DOHH2 (cell line): ENCODE data around the gene UNC50.

Experiments used
- H3F3A ChIP-seq: fragments of 200-600 bp; sonication (generic), shearing (Covaris generic); 2 replicates; pipeline ENCODE4 v1.6.0; 2016; ENCODE audit warnings: antibody characterized with exemption, mild to moderate bottlenecking; ENCODE audit not compliant: control insufficient read depth, insufficient read depth
- H3K27ac ChIP-seq: fragments of 200-600 bp; sonication (generic); 2 replicates; pipeline ENCODE4 v1.5.1; 2014; ENCODE audit warnings: low read depth, mild to moderate bottlenecking, low read length, moderate library complexity
- H3K27me3 ChIP-seq: fragments of 200-600 bp; sonication (generic); 2 replicates; pipeline ENCODE4 v1.6.1; 2014; ENCODE audit warnings: mild to moderate bottlenecking, low read length, mixed read lengths; ENCODE audit not compliant: control insufficient read depth
- H3K36me3 ChIP-seq: fragments of 200-600 bp; sonication (generic); 2 replicates; pipeline ENCODE4 v1.6.1; 2014; ENCODE audit warnings: mild to moderate bottlenecking, low read length, moderate library complexity, mixed read lengths; ENCODE audit not compliant: control insufficient read depth
- H3K4me1 ChIP-seq: fragments of 200-600 bp; sonication (generic); 2 replicates; pipeline ENCODE4 v1.6.1; 2014; ENCODE audit warnings: mild to moderate bottlenecking, low read length, mixed read lengths; ENCODE audit not compliant: control insufficient read depth
- H3K4me2 ChIP-seq: fragments of 200-600 bp; sonication (generic); 2 replicates; pipeline ENCODE4 v1.6.0; 2014; ENCODE audit warnings: mild to moderate bottlenecking, low read length, moderate library complexity
- H3K4me3 ChIP-seq: fragments of 200-600 bp; sonication (generic); 2 replicates; pipeline ENCODE4 v1.5.1; 2014; ENCODE audit warnings: mild to moderate bottlenecking, low read length, mixed read lengths
- H3K79me2 ChIP-seq: fragments of 200-600 bp; sonication (generic); 2 replicates; pipeline ENCODE4 v1.6.1; 2014; ENCODE audit warnings: mild to moderate bottlenecking, low read length, mixed read lengths; ENCODE audit not compliant: control insufficient read depth
- H3K9me2 ChIP-seq: fragments of 200-600 bp; sonication (generic); replicated peaks from 2 replicates; pipeline ENCODE4 v1.6.1; 2014; ENCODE audit warnings: mild to moderate bottlenecking, low read length, mixed read lengths; ENCODE audit not compliant: control insufficient read depth
- H3K9me3 ChIP-seq: fragments of 200-600 bp; sonication (generic); 2 replicates; pipeline ENCODE4 v1.6.1; 2014; ENCODE audit warnings: antibody characterized with exemption, low read length, mixed read lengths; ENCODE audit not compliant: control insufficient read depth, insufficient read depth
- H4K20me1 ChIP-seq: fragments of 200-600 bp; sonication (generic); 2 replicates; pipeline ENCODE4 v1.6.0; 2014; ENCODE audit warnings: low read depth, mild to moderate bottlenecking, antibody characterized with exemption, low read length, moderate library complexity; ENCODE audit not compliant: control insufficient read depth, insufficient read depth
- CTCF ChIP-seq: fragments of 200-600 bp; sonication (generic); IDR thresholded peaks from one replicate; pipeline ENCODE4 v1.5.1; 2014; ENCODE audit warnings: antibody characterized with exemption, mild to moderate bottlenecking, low read depth, low read length; ENCODE audit not compliant: poor library complexity, severe bottlenecking
- EZH2phosphoT487 ChIP-seq: fragments of 200-600 bp; sonication (generic); IDR thresholded peaks from 2 replicates; pipeline ENCODE4 v1.6.1; 2017; ENCODE audit warnings: borderline replicate concordance, mild to moderate bottlenecking, antibody characterized with exemption, low read length, moderate library complexity, mixed read lengths

Gene UNC50

DNA sequence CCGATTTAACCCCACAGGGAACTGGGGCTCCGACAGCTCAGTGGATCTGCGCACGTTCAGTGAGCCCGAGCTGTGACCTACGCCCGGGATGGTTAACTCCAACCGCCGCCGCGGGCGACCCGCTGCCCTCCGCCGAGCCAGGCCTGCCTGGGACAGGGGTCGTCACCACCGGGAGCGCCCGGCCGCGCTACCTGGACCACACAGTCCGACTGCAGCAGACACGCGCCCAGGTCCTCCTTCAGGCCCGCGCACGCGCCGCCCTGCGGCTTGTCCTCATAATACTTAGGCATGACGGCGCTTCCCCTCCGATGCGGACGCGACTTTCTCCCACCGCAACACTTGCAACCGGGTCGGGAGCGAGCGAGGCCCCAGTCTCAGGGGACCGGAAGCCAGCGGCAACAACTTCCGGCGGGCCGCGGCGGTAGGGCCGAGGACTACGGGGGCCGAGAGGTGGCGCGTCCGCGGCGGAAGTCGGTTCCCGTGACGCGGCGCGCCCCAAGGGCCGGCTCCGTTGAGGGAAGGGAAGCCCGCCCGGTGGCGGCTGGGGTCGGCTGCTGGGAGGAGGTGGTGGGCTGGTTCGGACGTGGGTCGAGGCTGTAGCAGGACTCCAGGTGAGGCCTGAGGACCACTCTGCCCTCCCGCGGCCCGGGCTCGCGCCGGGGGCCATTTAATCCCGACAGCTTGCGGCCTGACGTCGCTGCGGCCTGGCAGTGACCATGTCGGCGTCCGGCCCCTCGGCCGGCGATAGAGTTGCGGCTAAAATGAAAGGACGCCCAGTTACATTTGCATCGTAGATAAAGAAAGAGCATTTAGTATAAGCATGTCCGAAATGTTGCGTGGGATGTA is at the start of gene UNC50, which contains the start of gene COA5:
TSS of gene UNC50 (plus strand) at position 474 of the 846 bp plus-strand sequence. CDS start 1,171 bp downstream, outside the sequence.
TSS of gene COA5 (minus strand) at position 397 of the 846 bp plus-strand sequence. CDS start at position 290, 107 bp downstream.
- Histone ChIP-seq H3K4me2 (peak within 1 kb of the TSS; percentile 91), H3K27me3 (no peaks in the 10 kb centered on the region), H4K20me1 (no peaks in the 10 kb centered on the region), H3K4me3 (peak within 1 kb of the TSS; percentile 82), H3K4me1 (peaks cover 33% of the 10 kb centered on the region), H3K27ac (peak within 1 kb of the TSS; percentile 64), H3K9me3 (no peaks in the 10 kb centered on the region), H3F3A (no peaks in the 10 kb centered on the region), H3K9me2 (no peaks in the 10 kb centered on the region), H3K36me3 (peaks cover 55% of the 10 kb centered on the region), H3K79me2 (peaks cover 65% of the 10 kb centered on the region)
- TF ChIP-seq EZH2phosphoT487 = no peak
- peak; percentile 15 for TF ChIP-seq CTCF

- Histone ChIP-seq H3K4me1 (peaks cover 40% of the 10 kb centered on the region), H3K9me2 (no peaks in the 10 kb centered on the region), H3K4me2 (no peak overlapping the region), H3F3A (no peaks in the 10 kb centered on the region), H3K27ac (no peak overlapping the region), H3K9me3 (no peaks in the 10 kb centered on the region), H4K20me1 (no peaks in the 10 kb centered on the region), H3K79me2 (no peaks in the 10 kb centered on the region), H3K27me3 (no peaks in the 10 kb centered on the region), H3K4me3 (no peak overlapping the region), H3K36me3 (peaks cover 5% of the 10 kb centered on the region; the same call in 1 of the 2 replicates)
- TF ChIP-seq CTCF (no peak), EZH2phosphoT487 (no peak)
These were observed 49.4 kb upstream of the UNC50 start for GRCh38 chr2:98558852-98559530.

DNA sequence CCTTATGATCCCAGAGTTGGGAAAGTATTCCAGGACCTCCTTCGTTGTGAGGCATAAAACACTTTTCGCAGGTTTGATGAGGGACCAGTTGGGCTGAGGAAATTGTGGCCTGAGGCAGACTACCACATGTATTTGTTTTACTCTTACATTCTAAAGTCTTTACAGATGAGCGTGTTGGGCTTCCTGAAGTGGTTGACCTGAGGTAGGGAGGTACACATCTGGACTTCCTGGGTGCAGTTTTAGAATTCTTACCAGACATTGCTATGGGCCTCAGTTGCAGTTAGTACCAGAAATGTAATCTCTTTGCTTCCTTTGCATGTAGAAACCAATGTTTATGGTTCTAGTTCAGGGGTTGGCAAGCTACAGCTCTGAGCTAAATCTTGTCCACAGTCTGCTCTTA is 48.8 kb upstream of the UNC50 start:
- Histone ChIP-seq H3F3A (no peaks in the 10 kb centered on the region), H3K4me2 (no peak overlapping the region), H3K36me3 (peaks cover 5% of the 10 kb centered on the region; the same call in 1 of the 2 replicates), H3K27me3 (no peaks in the 10 kb centered on the region), H3K79me2 (no peaks in the 10 kb centered on the region), H3K27ac (no peak overlapping the region), H3K9me3 (no peaks in the 10 kb centered on the region), H3K4me1 (peaks cover 34% of the 10 kb centered on the region), H3K9me2 (no peaks in the 10 kb centered on the region), H4K20me1 (no peaks in the 10 kb centered on the region), H3K4me3 (no peak overlapping the region)
- TF ChIP-seq EZH2phosphoT487 = no peak
- TF ChIP-seq CTCF = no peak
